ENCODE measurements around the gene PLA2G1B.

DNA sequence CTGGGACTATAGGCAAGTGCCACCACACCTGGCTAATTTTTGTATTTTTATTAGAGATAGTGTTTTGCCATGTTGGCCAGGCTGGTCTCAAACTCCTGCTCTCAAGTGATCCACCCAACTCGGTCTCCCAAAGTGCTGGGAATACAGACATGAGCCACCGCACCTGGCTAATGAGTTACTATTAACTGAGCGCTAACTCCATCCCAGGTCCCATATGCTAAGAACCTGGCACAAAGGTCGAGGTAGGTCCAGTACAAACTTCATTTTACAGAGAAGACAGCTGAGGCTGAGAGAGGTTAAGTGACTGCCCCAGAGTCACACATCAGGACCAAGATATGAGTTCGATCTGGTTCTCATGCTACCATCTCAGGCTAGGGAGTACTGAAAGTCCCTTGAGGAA is 4.5 kb upstream of the PLA2G1B start:
- TF ChIP-seq GATA2 (IDR thresholded peaks at IDR 0.05; ENCODE audit: low read depth, low read length), result no peak
- TF ChIP-seq GATA3 (IDR thresholded peaks at IDR 0.05; ENCODE audit: low read depth, low read length), result no peak
